Fibroblast of skin of left biceps (primary cell): ENCODE results near the gene FLVCR2.
"Not testable (repeated sequence)": the region's sequence is repeated elsewhere in the genome, so short reads cannot be mapped to it uniquely, and the experiment has no call there.

Source experiments
- DNase-seq, 2 experiments: peaks; one replicate each; pipeline ENCODE4 v3.0.0-alpha.2; 2013; ENCODE audit warnings: low read depth in 2 of 2

FLVCR2 gene

DNA sequence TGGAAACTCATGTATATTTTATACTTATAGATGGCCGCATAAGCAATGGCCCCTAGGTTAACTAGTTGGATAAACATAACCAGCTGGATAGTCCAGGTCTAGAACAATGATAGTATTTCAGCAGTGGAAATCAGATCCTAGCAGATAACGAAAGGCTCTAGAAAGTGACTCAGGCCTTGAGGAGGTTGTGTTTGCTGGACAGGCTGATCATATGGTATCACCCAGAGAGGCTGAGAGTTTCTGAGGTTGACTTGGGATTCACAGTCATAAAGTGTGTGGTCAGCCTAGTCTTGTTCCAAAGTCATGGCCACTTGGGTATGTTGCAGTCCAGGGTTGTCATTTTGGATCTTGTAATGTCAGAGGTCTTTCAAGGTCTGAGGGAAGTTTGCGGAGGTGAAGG lies 16.8 kb downstream of the FLVCR2 start:
- DNase-seq = no peak

- DNase-seq = no peak
These were observed 18.7 kb downstream of the FLVCR2 start for GRCh38 chr14:75597149-75597548.

- DNase-seq = not testable (repeated sequence)
These were observed 21.7 kb downstream of the FLVCR2 start for GRCh38 chr14:75600100-75600499.

DNA sequence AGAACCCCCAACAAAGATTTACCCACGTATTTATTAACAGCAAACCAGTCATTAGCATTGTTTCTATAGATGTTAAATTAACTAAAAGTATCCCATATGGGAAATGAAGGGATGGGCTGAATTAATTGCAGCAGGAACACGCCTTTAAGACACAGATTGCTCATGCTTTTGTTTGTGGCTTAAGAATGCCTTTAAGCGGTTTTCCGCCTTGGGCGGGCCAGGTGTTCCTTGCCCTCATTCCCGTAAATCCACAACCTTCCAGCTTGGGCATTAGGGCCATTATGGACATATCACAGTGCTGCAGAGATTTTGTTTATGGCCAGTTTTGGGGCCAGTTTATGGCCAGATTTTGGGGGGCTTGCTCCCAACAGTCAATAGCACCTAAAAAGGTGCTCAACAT lies 22.6 kb downstream of the FLVCR2 start:
- not testable (repeated sequence) for DNase-seq

DNA sequence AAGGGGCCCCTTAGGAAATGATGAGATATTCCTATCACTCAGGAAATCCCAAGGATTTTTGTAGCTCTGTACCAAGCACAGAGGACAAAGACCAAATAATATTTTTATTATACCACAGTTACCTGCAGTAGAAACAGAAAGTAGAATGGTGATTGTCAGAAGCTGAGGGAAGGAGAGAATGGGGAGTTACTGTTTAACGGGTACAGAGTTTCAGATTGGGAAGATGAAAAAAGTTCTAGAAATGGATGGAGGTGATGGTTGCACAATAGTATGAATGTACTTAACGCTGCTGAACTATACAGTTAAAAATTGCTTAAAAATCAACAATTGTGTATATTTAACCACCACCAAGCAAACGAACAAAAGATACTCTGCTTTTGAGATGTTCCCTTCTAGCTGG lies 24.1 kb downstream of the FLVCR2 start:
- no peak for DNase-seq

- no peak for DNase-seq
These were observed 26.8 kb downstream of the FLVCR2 start for GRCh38 chr14:75604979-75605851.

DNA sequence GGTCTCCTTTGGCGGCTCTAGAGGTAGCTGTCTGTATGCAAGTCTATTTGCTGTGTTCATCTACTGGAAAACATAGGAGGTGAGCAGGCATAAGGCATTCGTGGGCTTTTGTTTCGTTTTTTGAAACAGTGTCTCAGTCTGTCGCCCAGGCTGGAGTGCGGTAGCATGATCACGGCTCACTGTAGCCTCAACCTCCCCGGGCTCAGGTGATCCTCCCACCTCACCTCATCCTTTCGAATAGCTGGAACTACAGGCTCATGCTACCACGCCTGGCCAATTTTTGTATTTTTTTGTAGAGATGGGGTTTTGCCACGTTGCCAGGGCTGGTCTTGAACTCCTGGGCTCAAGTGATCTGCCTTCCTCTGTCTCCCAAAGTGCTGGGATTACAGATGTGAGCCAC lies 27.5 kb downstream of the FLVCR2 start:
- DNase-seq = no peak

- DNase-seq = no peak
These were observed 28.6 kb downstream of the FLVCR2 start for GRCh38 chr14:75607044-75607443.

- no peak for DNase-seq
These were observed 29.6 kb downstream of the FLVCR2 start for GRCh38 chr14:75607842-75608640.

GRCh38 chr14:75609116-75609515 lies 30.7 kb downstream of the FLVCR2 start:
- DNase-seq = no peak

DNA sequence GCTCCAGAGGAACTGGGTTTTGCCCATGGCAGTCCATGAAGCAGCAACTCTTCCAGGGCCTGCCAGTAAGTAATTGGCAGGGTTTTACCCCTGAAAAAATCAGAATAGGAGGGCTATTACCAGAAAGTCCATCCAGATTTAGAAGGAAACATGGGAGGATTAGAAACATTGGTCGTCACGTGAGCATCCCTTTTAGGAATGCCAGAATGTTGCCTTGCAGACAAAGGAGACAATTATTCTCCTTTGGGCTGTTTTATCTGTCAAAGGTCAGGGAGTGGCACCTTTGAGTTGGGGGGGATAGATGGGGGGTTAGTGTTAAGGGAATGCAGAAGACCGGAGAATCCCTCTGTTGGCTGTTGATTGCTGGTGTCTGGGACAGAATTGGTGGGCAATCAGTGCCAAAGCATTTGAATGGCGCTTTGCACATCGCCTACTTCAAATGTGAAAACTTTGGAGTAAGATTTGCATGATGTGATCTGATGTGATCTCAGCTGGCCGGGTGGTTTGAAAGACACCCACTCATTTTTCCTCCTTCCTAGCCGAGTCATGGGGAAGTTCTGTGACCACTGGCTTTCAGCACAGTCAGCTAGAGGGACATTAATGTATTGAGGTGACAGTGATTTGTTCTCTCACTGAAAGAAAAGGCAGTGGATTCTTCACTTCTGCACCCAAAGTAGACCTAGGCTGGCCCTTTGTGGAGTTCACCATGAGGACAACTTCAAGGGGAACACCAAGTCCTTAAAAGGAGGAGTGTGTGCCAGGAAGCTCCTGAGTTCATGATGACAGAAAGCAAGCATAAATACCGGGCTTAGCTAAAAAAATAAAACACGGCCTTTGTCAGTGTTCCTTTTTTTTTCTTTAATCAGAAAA lies 31.4 kb downstream of the FLVCR2 start:
- DNase-seq = no peak

- no peak for DNase-seq
These were observed 32.4 kb downstream of the FLVCR2 start for GRCh38 chr14:75610834-75611233.

DNA sequence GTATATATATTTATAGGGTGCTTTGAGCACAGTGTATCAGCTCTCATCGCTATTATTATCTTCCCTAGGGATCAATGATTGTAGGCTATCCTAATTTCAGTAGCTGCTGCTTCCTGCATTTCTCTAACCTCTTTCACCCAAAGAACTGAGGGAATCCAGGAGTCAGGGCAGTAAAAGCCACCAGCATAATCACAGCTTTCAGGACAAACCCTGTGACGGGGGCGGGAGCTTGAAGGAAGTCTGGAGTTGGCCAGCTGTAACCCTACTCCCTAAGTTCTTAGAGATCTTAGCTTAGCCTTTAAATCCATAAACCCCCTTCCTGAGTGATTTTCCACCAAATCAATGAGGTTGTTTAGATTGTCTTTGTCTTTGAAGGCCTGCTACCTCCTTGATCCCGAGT lies 33.7 kb downstream of the FLVCR2 start:
- no peak for DNase-seq

DNA sequence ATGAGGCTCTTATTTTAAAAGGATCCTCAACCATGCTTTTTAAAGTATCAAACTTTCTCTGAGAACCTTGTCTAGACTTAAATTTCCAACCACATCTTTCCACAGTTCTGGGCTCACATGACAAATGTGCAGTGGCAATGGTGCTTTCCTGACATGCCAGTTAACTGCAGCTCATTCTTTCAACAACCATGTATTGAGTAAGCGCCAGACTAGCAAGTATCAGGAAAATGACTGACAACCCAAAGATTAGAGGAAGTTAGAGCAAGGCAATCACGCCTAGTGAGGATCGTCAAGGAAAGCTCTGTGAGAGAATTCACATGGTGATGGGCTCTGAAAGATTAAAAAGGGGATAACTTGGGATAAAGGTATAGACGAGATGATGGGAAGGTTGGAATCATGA lies 35.8 kb downstream of the FLVCR2 start:
- DNase-seq = no peak

- DNase-seq = no peak
These were observed 36.8 kb downstream of the FLVCR2 start for GRCh38 chr14:75615200-75615599.

DNA sequence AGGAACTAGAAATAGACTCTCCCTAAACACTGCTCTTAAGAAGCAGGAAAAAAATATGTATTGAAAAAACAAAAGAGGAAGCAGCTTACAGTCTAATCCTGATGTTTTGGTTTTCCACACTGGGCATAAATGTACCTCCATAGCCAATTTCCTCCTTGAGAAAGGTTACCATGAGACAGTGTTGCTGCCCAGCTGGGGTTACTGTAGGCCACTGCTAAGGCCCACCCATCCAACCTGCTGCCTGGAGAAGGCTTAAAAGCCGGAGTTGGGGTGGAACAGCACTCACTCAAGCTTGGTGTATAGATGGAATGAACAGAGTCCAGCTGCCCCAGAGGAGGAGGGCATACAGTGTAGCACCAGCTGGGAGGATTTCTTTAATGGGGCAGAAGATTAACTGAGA lies 41.1 kb downstream of the FLVCR2 start:
- DNase-seq = no peak

GRCh38 chr14:75625034-75625433 lies 46.6 kb downstream of the FLVCR2 start:
- no peak for DNase-seq

DNA sequence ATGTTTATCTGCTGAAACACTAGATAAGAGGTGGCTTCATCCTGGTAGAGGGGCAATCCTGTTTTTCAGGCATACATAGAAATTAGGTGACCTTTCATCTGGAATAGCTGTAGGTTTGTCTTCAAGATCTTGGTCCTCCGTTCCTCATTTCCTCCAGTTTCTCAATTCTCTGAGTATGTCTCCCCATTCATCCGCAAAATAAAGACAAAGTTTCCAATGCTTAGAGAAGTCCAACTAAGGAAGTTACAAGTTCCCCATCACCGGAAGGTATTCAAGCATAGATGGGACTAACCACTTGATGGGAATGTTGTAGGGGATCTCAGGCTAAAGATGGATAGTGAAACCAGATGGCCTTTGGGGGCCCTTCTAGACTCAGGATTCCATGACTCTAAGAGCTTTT lies 48.0 kb downstream of the FLVCR2 start:
- no peak for DNase-seq

DNA sequence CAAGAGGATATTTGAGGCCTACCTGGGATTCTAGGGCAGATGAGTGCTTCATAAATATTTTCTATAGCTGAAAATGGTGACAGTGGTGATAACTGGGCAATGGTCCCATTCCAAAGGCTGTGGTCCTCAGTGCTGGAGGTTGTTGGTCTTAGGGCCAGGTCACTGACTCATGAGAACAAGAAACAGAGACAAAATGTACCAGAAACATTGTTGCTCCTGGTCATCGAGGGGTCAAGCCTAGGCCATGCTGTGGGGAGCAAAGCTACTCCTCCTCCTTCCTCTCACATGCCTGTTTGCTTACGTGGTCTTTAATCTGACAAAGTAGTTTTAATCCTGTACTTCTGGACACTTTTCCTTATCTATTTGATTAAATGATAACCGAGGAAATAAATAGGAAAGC lies 48.4 kb downstream of the FLVCR2 start:
- no peak for DNase-seq

DNA sequence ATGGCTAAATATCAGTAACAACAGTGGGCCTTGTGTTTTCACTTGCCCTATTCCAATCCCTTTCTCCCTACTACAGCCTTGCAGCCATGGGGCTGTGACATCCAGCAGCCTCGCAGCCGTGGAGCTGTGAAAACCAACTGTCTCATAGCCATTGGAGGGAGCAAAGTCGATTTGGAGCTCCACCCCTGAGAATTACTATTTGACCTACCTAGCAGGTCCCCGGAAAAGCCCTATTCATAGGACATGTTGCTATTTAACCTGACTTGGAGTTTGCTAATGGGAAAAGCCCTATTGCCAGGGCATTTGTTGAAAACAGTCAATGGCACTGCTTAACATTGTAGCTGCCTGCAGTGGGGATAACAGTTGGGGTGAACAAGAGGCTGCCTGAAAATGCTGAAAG lies 49.0 kb downstream of the FLVCR2 start:
- no peak for DNase-seq

DNA sequence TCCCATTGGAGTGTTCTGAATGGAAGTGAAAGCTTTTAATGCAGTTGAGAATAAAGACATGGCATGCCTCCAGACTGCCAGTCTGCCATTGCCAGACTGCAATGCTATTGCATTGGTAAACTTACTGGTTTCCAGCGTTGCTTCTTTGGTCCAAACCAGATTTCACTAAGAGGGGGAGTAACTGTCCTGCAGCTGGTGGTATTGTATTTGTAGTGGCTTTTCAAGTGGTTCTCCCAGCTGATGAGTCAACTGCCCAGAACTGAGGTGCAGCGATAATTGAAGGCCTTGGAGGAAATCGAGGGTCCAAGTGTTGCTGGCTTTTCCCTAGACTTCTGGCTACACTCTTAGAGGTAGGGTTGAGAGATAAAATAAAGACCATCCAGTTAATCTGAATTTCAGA lies 50.4 kb downstream of the FLVCR2 start:
- no peak for DNase-seq
